Renal cortical epithelial cell (primary cell): ENCODE measurements around the gene RNF220. TPM values are rescaled to one million over a fixed set of nuclear protein-coding genes. Genes with fewer than 3 reads are reported as not detected.
"Not testable (repeated sequence)": the region's sequence is repeated elsewhere in the genome, so short reads cannot be mapped to it uniquely, and the experiment has no call there.

Source experiments
- DNase-seq: peaks from one replicate; pipeline ENCODE4 v3.0.0-alpha.2; 2011; ENCODE audit warnings: low read depth
- total RNA-seq: library from RNA; depleted of rRNA; stranded (reverse); fragments of >200 nt; gene quantifications from 2 replicates; pipeline ENCODE4 v1.2.3, GENCODE V29; 2014

RNF220 gene
- total RNA-seq, 1 donor from 2014 or later = 78.4 TPM

DNA sequence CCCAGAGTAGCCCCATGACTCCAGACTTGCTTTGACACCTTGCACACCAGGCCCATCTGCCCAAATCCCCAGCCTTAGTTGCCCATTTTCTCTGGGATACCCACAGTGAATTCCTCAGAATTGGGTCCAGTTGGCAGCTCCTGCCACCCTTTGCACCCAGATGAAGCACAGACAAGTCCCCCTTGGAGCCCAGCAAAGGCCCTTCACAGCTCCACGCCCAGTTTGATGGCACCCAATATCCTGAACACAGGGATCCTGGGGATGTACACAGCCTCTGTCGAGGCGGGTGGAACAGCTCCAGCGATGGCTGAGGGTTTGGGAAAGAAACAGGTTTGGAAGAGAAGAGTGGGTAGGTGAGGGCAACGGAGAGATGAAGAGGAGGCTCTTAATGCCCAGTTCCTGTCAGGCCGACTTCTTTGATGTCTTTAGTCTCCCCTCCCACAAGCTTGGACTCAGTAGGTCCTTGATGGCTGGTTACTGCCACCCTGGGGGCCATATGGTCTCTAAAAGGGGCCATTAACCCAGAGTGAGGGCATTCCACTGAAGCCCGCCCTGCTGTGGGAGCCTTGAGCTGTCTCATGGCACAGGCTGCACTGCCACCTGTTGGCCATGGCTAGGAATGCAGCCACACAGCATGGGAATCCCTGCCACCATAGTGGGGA is 247.5 kb downstream of the RNF220 start:
- DNase-seq = no peak

DNA sequence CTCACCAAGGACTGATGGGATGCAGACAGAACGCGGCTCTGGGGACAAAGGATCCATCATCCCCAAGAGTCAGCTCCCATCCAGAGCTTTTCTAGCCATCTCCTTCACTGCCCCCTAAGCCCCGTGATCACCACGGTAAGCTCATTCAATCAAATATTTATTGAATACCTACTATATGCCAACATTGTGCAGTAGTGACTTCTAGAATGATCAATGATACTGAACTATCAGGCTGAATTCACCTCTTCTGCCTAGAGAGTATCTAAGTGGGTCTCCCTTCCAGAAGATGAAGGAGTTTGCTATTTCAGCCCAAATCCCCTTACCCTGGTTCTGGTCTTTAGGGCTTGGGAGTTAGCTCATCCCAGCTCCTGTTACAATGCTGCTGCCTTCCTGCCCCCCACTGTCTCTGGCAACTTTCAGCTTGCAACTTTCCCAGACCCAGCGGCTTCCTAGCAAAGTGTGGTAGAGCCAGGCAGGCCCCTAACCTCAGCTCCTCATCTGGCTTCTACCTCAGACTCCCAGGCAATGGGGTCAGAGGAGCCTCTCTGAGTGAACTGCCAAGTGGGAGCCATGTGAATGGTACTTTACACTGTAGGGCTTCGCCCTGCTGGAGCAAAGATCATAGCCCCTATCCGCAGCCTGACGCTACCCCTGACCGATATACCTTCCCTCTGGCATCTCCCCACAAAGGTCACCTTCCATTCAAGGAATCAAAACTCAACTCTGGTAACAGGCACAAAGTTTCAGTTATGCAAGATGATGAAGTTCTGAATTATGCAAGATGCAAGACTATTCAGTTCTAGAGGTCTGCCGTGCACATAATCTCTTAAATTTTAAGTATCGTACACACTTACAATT is 248.3 kb downstream of the RNF220 start:
- DNase-seq = no peak

DNA sequence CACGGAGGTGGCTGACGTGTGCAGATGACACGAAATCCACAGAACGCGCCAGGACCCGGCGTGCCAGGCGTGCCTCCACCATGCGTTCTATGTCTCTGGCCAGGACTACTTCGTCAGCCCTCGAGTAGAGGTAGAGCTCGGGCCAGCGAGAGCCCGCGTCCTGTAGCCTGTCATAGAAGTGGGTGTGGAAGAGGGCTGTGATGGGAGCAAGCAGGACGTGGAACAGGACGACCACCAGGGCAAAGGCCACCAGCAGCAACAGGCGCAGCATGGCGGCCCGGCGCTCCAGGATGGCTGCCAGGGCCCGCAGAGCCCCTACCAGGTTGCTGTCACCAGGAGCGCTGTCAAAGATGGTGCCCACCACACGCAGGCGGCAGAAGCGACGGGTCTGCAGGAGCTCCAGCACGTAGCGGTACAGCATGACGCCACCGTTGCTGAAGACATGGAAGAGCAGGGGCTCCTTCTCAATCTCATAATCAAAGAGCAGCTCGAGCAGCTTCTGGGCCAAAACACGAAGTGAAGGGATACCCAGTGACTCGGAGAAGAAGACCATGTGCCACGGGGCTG is 249.6 kb downstream of the RNF220 start:
- DNase-seq = no peak

DNA sequence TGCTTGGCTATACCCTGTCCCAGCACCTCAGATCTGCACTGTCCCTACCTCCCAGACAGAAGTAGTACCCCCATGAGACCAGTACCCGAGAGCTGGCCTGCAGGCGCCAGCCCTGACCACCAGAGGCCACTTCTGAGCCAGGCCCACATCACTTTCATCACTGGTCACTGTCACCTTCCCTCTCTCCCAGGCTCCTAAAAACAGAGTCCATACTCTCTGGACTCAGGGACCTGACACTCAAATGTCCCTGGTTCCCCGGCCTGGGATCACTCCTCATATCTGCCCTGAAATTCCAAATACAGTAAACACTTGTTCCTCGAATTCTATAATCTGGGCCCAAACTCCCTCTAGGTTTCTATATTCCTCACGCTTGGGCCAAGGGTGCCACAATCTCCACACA is 250.6 kb downstream of the RNF220 start:
- DNase-seq = no peak

DNA sequence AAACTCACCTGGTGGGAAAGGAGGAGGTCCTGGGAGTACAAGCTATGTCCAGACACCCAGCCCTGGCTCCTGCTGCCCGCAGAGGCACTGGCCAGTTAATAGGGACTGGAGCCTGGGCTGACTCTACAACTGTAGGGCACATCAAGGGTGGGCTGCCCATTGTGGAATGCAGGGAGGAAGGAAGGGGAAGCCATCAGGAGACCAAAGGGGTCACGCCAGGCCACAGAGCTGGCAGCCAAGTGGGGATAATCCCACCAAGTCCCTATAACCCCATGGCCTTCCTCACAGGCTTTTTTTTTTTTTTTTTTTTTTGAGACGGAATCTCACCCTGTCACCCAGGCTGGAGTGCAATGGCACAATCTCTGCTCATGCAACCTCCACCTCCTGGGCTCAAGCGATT is 254.5 kb downstream of the RNF220 start:
- no peak for DNase-seq

DNA sequence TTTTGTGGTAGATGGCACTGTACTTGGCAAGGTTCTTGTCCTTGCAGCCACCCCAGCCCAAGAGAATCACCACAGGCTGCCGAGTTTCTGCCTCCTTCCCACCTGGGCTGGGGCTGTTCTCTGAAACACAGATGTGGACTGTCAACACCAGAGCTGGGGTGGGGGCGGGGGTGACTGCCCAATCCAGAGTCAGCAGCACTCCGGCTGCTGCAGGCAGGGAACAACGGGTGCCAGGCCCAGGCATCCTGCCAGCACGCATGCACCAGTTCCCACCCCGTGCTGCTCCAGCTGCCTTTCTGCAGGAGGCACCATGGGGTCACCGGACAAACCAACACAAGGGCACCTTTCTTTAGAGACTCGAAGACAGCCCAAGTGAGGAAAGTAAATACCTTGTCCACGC is 255.1 kb downstream of the RNF220 start:
- peak; percentile 63 for DNase-seq

DNA sequence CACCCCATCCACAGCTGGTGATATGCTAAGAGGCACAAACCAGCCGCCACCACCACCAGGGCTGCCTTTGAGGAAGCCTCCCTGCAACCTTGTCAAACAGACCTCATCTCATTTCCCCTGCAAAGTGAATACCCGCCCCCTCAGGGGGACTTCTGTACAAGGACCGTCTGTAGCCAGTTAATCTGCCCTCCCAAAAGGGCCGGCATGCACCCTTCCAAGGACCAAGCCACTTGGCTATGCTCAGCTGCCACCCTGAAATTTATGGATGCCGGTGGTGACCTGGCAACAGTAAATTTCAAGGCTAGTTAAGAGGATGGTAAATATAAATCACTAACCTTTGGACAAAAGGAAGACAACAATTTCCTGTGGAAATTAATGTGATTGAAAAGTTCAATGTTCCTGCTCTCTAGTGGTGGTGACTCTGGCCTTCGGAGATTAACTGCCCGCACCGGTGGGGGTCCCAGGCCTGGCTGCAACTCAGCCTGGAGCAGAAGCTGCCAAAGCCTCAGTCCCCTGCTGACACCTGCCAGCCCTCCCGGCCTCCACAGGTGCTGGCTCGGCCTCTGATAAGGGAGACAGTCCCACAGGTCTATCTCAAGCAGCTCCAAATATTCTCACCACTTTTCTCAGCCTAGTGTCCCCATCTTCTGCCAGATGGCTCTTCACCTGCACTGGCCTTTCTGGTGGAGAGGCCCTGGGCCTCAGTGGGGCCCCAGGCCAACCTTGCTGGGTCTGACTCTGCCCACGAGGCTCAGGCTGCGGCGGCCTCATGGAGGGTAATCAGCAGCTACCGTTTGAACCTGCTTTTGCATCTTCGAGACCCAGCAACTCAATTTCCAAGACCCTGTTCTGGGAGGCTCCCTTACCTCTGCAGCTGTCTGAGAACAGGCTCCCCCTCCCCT is 257.0 kb downstream of the RNF220 start:
- no peak for DNase-seq

DNA sequence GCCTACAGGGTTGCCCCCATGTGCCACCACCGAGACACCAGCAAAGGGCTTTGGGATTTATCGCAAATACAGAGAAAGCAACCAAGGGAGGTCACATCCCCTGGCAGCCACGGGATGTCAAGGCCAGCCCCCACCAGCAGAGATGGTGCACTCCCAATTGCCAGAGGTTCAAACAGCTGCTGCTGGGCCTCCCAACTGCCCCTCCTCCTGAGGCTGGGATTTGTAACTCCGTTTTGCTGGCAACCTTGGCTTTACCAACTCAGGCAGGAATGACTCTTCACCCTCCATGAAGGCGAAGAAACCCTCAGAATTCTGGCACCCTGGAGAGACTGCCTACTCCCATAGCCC is 257.6 kb downstream of the RNF220 start:
- no peak for DNase-seq

DNA sequence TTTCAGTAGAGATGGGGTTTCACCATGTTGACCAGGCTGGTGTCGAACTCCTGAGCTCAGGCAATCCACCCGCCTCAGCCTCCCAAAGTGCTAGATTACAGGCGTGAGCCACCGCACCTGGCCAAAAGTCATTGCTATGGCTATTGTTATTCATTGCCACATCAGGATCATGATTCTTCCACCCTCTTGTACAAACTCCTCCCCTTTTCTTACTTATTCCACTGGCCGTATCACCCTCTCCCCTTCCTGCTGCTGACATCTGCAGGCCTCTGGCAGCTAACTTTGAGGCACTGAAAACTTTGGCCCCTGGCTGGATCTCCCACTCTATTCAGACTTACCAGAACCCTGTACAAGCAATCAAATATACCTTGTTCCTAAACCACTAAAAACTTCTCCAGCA is 258.4 kb downstream of the RNF220 start:
- DNase-seq = no peak

DNA sequence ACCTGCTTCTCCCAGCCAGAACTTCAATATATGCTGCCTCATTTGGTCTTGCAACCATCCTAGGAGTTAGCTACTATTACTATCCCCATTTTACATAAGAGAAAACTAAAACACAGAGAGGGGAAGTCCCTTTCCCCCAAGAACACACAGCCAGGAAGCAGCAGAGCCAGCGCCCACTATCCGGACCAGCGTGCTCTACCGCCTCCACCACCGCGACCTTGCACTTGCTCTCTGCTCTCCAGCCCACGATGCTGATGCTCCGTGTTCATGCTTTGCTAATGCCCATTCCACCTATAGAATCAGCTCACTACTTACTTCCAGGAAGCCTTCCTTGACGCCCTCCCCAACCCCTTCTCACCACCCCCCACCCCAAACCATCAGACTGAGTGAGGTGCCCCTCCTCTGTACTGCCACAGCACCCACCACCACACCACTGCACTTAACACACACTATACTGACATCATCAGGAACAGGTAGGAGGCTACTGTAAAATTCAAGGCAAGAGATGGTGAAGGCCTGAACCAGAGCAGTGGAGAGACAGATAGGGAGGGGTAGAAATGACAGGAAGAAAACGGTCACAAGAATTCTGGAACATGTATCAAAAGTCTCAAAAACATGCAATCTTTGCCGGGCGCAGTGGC is 259.8 kb downstream of the RNF220 start:
- DNase-seq = no peak

DNA sequence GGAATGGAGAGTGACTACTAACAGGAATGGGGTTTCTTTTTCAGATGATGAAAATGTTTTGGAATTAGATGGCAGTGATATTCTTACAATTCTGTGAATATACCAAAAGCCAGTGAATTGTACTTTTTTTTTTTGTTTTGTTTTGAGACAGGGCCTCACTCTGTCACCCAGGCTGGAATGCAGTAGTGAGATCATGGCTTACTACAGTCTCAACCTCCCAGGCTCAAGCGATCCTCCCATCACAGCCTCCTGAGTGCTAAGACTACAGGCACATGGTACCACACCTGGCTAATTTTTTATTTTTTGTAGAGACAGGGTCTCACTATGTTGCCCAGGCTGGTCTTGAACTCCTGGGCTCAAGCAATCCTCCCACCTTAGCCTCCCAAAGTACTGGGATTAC is 261.7 kb downstream of the RNF220 start:
- DNase-seq = not testable (repeated sequence)

DNA sequence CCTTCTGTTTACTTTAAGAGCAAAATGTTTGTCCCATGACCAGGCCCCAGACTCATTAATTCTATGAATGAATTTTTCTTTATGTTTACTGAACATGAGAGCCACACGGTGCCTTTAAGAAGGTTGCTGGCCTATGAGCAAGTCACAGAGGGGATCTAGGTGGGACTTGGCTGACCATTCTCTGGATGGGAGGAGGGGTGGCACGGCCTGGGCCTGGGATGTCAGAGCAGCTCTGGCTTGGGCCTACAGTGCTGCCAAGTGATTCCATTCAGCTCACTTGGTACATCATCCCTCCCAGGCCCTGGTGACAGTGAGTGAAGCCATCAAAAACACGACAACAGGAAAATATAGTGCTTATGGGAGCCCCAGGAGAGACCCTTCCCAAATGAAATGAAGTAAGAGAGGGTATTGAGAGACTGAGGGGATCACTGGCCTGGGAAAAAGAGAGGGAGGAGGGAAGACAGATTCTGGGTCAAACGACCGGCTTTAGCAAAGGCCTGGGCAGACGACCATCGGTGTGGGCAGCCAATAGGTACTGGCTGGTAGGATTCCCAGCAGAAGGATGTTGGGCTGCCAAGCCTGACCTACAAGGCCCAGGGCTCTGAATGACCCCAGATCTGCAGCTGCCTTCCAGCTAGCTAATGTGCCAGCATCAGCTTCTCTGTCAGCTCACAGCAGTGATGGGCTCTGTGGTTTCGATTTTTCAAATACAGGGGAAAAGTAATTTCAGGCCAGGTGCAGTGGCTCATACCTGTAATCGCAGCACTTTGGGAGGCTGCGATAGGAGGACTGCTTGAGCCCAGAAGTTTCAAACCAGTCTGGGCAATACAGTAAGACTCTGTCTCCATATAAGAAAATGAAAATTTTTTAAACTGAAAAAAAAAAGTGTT is 265.9 kb downstream of the RNF220 start:
- DNase-seq = no peak

DNA sequence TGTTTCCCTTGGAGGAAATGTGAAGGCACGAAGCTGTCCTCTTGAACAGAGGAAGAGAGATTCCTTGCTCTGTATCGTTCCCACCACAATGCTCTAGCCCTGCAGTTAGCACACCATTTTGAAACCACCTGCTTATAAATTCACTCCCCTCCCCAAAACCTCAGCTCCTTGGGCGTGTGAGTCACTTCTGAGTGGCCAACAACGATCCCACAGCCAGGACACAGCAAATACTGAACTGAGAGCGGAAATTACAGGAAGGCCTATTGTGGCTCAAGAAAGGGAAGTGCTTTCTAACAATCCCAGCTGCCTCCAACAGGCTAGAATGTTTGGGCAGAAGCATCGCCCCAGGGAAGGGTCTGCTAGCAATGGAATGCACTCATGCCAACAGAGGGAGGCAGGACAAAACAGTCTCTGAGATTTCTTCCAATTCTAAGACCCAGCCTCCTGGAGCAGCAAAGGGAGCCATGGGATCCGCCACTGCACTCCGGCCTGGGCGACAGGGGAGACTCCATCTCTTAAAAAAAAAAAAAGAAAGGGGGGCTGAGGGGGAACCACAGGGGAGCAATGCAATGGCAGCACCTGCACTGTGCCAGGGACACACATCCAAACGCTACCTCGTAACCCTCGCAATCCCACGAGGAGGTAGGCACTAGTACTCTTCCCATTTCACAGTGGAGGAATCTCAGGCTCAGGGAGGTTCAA is 267.4 kb downstream of the RNF220 start:
- peak; percentile 94 for DNase-seq

DNA sequence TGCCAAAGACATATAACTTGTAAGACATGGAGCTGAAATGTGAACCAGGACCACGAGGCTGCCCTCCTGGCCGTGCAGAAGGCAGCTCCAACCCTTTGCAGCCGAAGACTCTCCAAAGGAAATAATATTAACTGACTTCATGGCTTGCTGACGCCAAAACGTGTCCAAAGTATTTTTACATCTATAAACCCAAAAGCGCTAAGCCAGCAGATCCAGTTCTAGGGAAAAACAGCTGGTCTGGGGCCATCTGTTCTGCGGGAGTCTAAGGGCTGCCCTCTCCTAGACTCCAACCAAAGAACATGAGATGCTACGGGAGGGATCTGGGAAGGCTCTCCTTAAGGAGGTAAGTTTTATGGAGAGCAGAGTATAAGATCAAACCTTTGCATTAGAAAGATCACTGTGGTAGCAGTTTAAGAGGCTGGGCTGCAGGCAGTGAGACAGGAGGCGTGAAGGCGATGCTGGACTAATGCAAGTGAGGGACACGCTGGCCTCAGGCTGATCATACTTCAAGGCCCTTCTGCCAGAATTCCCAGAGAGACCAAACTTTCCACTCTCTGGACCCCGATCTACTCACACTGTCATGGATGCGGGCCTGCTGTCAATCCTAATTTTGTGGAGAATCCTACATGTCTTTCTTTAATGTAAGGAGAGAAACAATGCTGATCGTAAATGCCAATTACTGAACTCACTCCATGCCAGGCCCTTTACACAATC is 268.1 kb downstream of the RNF220 start:
- no peak for DNase-seq

DNA sequence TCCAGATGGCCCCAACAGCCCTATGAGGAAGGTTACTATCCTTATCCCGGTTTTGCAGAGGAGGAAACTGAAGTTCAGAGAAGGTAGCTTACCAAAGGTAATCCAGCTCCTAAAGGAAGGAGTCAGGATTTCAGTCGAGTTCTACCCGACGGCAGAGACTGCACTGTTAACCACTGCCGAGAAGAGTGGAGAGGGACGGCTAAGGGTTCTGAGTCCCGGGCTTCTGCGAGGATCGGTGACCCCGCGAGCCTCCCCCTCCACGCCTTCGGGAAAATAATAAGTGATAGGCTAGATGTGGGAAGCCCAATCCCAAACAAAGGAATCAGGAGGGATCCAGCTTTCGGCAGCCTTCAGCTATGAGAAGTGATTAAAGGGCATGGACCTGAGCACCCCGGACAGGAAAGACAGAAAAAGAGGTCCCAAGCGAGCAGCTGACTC is 268.6 kb downstream of the RNF220 start:
- no peak for DNase-seq

DNA sequence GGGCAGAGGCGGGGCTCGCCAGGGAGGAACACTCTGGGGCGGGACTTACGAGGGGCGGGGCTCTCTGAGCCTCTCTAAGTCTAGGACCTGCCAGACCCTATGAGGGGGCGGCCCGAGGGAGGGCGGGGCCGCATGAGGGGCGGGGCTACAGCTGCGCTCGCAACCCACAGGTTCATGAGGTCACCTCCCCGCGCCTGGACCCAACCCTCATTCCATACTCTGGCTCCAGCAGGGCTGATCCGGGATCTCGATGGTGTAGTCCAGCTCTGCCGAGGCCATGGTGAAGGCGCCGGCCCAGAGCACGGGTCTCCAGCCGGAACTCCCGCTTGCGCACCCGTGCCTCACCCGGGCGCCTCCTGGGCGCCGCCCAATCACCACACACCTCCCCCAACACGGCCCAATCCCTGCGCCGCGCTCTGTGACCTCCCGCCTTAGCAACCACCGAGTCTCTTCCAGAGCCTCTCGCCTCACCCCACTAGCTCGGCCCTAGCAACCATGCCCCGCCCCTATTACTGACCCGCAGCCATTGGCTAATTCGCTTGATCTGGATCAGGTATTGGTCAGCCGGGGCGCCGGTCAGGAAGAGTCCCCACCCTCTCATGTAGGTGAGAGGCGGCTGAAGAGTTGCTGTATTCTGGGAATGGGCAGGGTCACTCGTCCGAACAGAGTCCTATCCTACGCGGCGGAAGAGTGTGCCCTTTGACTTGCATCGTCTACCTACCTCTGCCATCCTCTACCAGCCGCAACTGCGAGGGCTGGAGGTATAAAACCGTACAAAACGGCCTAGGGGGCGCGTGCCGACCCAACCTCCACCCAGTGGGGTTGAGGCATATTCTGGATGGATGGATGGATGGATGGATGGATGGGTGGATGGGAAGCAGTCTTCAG is 269.3 kb downstream of the RNF220 start, which contains the start of the genes ARMH1 and TMEM53:
TSS of gene ARMH1 (plus strand) at position 602 of the 888 bp plus-strand sequence. CDS start 14,984 bp downstream, outside the sequence.
TSS of gene TMEM53 (minus strand) at position 369 of the 888 bp plus-strand sequence. CDS start at position 279, 90 bp downstream.
- DNase-seq = peak; percentile 96

DNA sequence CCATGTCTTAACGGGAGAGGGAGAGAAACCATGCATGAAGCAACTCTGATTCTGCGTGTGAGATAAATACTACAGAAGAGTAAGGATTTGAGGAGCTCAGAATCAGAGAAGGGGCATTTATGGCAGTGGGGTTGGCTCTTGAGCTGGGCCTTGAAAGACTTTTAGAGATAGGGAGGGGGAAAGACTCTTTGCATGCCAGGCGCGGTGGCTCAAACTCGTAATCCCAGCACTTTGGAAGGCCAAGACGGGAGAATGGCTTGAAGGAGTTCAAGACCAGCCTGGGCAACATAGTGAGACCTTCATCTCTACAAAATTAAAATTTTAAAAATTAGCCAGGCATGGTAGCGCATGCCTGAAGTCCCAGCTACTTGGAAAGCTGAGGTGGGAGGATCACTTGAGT is 270.1 kb downstream of the RNF220 start:
- no peak for DNase-seq
